ENCODE measurements around the gene MAMSTR. TPM values are rescaled to one million over a fixed set of nuclear protein-coding genes. Genes with fewer than 3 reads are reported as not detected.
"Not testable (repeated sequence)": the region's sequence is repeated elsewhere in the genome, so short reads cannot be mapped to it uniquely, and the experiment has no call there.

MAMSTR gene
- 0.41 TPM for total RNA-seq

GRCh38 chr19:48719263-48720171, at the start of gene MAMSTR:
MAMSTR (minus strand) TSS chr19:48719725; CDS start chr19:48719031, 694 bp downstream.
- FAIRE-seq (no peak), DNase-seq (ENCODE audit: low spot score in 2 of 2) (no peak)

- no peak for DNase-seq (ENCODE audit: low spot score in 2 of 2)
- FAIRE-seq: no peak
Measured at GRCh38 chr19:48768994-48769713, 49.6 kb upstream of the MAMSTR start.

GRCh38 chr19:48768171-48768753, 48.7 kb upstream of the MAMSTR start:
- not testable (repeated sequence) for DNase-seq (ENCODE audit: low spot score in 2 of 2); FAIRE-seq

GRCh38 chr19:48765816-48766215, 46.3 kb upstream of the MAMSTR start:
- not testable (repeated sequence) for FAIRE-seq; DNase-seq (ENCODE audit: low spot score in 2 of 2)

- no peak for DNase-seq (ENCODE audit: low spot score in 2 of 2)
- no peak for FAIRE-seq
Measured at GRCh38 chr19:48760504-48761205, 41.1 kb upstream of the MAMSTR start.

GRCh38 chr19:48757741-48758144, 38.2 kb upstream of the MAMSTR start:
- DNase-seq (ENCODE audit: low spot score in 2 of 2) (no peak), FAIRE-seq (no peak)

GRCh38 chr19:48757089-48757675, 37.7 kb upstream of the MAMSTR start:
- DNase-seq (ENCODE audit: low spot score in 2 of 2): no peak
- no peak for FAIRE-seq

- FAIRE-seq (no peak), DNase-seq (ENCODE audit: low spot score in 2 of 2) (peak in 1 of 2 donors; percentile 15)
Measured at GRCh38 chr19:48756686-48757085, 37.2 kb upstream of the MAMSTR start.

GRCh38 chr19:48756212-48756611, 36.7 kb upstream of the MAMSTR start:
- FAIRE-seq (no peak), DNase-seq (ENCODE audit: low spot score in 2 of 2) (no peak)

- DNase-seq (ENCODE audit: low spot score in 2 of 2) (no peak), FAIRE-seq (no peak)
Measured at GRCh38 chr19:48755787-48756186, 36.3 kb upstream of the MAMSTR start.

GRCh38 chr19:48755084-48755641, 35.6 kb upstream of the MAMSTR start, which contains the start of gene FGF21:
FGF21 (plus strand) TSS chr19:48755524; CDS start chr19:48756237, 713 bp downstream.
- FAIRE-seq (no peak), DNase-seq (ENCODE audit: low spot score in 2 of 2) (no peak)

- FAIRE-seq: no peak
- DNase-seq (ENCODE audit: low spot score in 2 of 2): peak; percentile 42 to 65
Measured at GRCh38 chr19:48752496-48753365, 33.2 kb upstream of the MAMSTR start, which contains the start of gene FUT1. FUT1 (minus strand) TSS chr19:48752641; CDS start chr19:48751281, 1,360 bp downstream.

GRCh38 chr19:48751845-48752495, 32.4 kb upstream of the MAMSTR start:
- FAIRE-seq (no peak), DNase-seq (ENCODE audit: low spot score in 2 of 2) (peak in 1 of 2 donors; percentile 12)

GRCh38 chr19:48750771-48751504, 31.4 kb upstream of the MAMSTR start:
- DNase-seq (ENCODE audit: low spot score in 2 of 2) (peak in 1 of 2 donors; percentile 28), FAIRE-seq (no peak)

- FAIRE-seq (no peak), DNase-seq (ENCODE audit: low spot score in 2 of 2) (no peak)
Measured at GRCh38 chr19:48750351-48750750, 30.8 kb upstream of the MAMSTR start.

- no peak for FAIRE-seq
- peak in 1 of 2 donors; percentile 24 for DNase-seq (ENCODE audit: low spot score in 2 of 2)
Measured at GRCh38 chr19:48749571-48750198, 30.2 kb upstream of the MAMSTR start.

Data from frontal cortex (tissue), 4 donors.